Renal cortex interstitium (tissue), 3 donors: ENCODE results near the gene C4orf46. TPM values are rescaled to one million over a fixed set of nuclear protein-coding genes. Genes with fewer than 3 reads are reported as not detected.

Source experiments
- polyA plus RNA-seq, 3 donors: library from polyadenylated mRNA; unstranded; fragments of 120-200 nt; gene quantifications; one replicate each; pipeline ENCODE4 v1.2.1, GENCODE V29; 2013; ENCODE audit not compliant: insufficient read length in 3 of 3

The C4orf46 gene
- polyA plus RNA-seq, 3 donors, result 18.2 to 23.8 (median 21.3) TPM

Other genes starting within 250 kb of the C4orf46 start
- gene RXFP1, start 150.0 kb downstream of the C4orf46 start, polyA plus RNA-seq, result under 1 TPM in 2 of 3 donors, not detected in 1; 0.16 to 0.56 TPM
- gene ETFDH, start 409 bp upstream of the C4orf46 start, polyA plus RNA-seq, result 10 to 100 TPM; 29.3 to 35.6 (median 31.9) TPM
- 10 to 100 TPM; 64.2 to 83.3 (median 67.2) TPM for gene PPID, start 51.5 kb upstream of the C4orf46 start, polyA plus RNA-seq
- 10 to 100 TPM; 43.2 to 52.6 (median 48.0) TPM for gene FNIP2, start 97.1 kb upstream of the C4orf46 start, polyA plus RNA-seq